GM12892 (cell line): ENCODE results near the gene VWA1.

ENCODE experiments used
- POLR2A ChIP-seq: IDR thresholded peaks from 2 replicates; pipeline ENCODE4 v1.6.1; 2011; ENCODE audit warnings: low read depth, low read length, control low read depth
- POLR2AphosphoS5 ChIP-seq: IDR thresholded peaks from 2 replicates; pipeline ENCODE4 v1.6.1; 2011; ENCODE audit warnings: low read depth, low read length, control low read depth

- TF ChIP-seq POLR2A (no peak), POLR2AphosphoS5 (no peak)
These were observed 27.8 kb downstream of the VWA1 start for GRCh38 chr1:1463312-1463711.
